Bronchial epithelial cell (primary cell): ENCODE measurements around the gene TOMM70. TPM values are rescaled to one million over a fixed set of nuclear protein-coding genes. Genes with fewer than 3 reads are reported as not detected.
A peak's percentile ranks its signal among the peaks of the same experiment; 100 is the strongest.
"Not testable (repeated sequence)": the region's sequence is repeated elsewhere in the genome, so short reads cannot be mapped to it uniquely, and the experiment has no call there.

Source experiments
- DNase-seq: peaks from one replicate; pipeline ENCODE4 v3.0.0-alpha.2; 2010; ENCODE audit warnings: low read depth
- FAIRE-seq: peaks from 2 replicates; lab custom pipeline; 2011; peaks lifted over from hg19 to GRCh38; lab: Jason Lieb, UNC
- H3K27me3 ChIP-seq: 2 replicates; pipeline ENCODE4 v1.5.1; 2011; ENCODE audit warnings: low read length; ENCODE audit not compliant: control insufficient read depth, insufficient read depth
- H3K36me3 ChIP-seq: 2 replicates; pipeline ENCODE4 v1.5.1; 2011; ENCODE audit warnings: low read length; ENCODE audit not compliant: control insufficient read depth, insufficient read depth
- H3K4me3 ChIP-seq: 2 replicates; pipeline ENCODE4 v1.5.1; 2011; ENCODE audit warnings: mild to moderate bottlenecking, low read depth, low read length, control low read depth
- total RNA-seq: library from RNA; depleted of rRNA; stranded (reverse); fragments of >200 nt; gene quantifications from 2 replicates; pipeline ENCODE4 v1.2.1, GENCODE V29; 2014
- TF ChIP-seq, protein P1 (sequence below): IDR thresholded peaks from 2 replicates; pipeline ENCODE4 v1.5.1; 2011; ENCODE audit warnings: mild to moderate bottlenecking, moderate library complexity, low read length, control low read depth, inconsistent platforms; ENCODE audit not compliant: insufficient read depth, severe bottlenecking

TOMM70 gene
- total RNA-seq, 1 donor from 2014 or later: 40.8 TPM

DNA sequence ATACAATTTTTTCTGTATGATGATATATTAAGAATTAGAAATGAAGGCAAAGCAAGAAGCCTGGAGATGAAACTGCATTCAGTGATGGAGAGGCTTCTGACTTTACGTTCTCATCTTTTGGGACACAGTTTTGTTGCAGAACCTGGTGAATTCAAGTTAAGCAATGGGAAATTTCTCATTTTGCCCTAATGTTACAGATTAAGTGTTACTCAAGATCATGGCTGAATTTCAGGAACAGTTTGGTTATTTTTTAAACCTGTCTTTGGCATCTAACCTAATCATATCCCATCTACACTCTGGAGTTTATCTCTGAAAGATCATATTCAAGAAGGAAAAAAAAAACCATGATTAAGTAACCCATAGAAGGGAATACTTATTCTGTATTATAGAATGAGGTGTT lies 60.4 kb downstream of the TOMM70 start:
- TF ChIP-seq, protein P1, sequence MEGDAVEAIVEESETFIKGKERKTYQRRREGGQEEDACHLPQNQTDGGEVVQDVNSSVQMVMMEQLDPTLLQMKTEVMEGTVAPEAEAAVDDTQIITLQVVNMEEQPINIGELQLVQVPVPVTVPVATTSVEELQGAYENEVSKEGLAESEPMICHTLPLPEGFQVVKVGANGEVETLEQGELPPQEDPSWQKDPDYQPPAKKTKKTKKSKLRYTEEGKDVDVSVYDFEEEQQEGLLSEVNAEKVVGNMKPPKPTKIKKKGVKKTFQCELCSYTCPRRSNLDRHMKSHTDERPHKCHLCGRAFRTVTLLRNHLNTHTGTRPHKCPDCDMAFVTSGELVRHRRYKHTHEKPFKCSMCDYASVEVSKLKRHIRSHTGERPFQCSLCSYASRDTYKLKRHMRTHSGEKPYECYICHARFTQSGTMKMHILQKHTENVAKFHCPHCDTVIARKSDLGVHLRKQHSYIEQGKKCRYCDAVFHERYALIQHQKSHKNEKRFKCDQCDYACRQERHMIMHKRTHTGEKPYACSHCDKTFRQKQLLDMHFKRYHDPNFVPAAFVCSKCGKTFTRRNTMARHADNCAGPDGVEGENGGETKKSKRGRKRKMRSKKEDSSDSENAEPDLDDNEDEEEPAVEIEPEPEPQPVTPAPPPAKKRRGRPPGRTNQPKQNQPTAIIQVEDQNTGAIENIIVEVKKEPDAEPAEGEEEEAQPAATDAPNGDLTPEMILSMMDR: no peak
- FAIRE-seq (no peak), DNase-seq (no peak)
- H3K36me3 ChIP-seq: peaks cover 11% of the 10 kb centered on the region
- H3K4me3 ChIP-seq: no peak overlapping the region
- no peaks in the 10 kb centered on the region for H3K27me3 ChIP-seq

DNA sequence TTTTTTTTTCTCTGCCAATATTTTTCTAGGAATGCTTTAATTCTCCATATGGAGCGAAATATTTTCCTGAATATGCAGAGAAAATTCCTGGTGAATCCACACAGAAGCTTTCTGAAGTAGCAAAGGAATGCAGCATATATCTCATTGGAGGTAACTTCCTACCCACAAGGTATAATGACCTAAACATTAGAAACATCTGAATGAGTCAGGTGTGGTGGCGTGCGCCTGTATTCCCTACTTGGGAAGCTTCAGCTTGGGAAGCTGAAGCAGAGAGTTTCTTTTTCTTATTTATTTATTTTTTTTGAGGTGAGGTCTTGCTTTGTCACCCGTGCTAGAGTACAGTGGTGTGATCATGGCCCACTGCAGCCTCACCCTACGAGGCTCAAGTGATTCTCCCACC lies 61.1 kb downstream of the TOMM70 start:
- DNase-seq (no peak), FAIRE-seq (no peak)
- H3K27me3 ChIP-seq: no peaks in the 10 kb centered on the region
- H3K4me3 ChIP-seq: no peak overlapping the region
- TF ChIP-seq, protein P1: no peak
- H3K36me3 ChIP-seq: peaks cover 11% of the 10 kb centered on the region

DNA sequence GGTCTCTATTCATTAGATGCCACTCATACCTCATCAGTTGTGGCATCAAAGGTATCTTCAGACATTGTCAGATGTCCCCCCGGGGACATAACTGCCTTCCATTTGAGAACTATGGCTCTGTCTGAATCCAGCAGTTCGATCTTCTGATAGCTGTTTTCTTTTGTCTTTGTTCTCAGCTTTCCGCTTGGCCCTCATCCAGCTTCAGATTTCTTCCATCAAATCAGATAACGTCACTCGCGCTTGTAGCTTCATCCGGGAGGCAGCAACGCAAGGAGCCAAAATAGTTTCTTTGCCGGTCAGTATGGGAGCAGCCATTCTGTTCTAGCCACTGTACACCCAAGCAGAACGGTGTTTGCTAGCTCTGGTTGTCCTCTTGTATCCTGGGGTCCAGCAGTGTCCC lies 62.0 kb downstream of the TOMM70 start:
- H3K4me3 ChIP-seq: no peak overlapping the region
- TF ChIP-seq, protein P1: no peak
- FAIRE-seq (no peak), DNase-seq (no peak)
- no peaks in the 10 kb centered on the region for H3K27me3 ChIP-seq
- peaks cover 8% of the 10 kb centered on the region for H3K36me3 ChIP-seq

DNA sequence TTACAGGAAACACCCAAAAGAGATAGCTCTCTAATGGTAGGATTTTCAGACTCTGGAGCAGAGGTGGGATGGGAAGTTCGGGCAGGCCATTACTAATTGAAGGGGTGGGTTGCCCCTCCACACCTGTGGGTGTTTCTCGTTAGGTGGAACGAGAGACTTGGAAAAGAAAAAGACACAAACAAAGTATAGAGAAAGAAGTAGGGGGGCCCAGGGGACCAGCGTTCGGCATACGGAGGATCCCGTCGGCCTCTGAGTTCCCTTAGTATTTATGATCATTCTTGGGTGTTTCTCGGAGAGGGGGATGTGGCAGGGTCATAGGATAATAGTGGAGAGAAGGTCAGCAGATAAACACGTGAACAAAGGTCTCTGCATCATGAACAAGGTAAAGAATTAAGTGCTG lies 64.7 kb downstream of the TOMM70 start:
- not testable (repeated sequence) for H3K27me3 ChIP-seq, H3K4me3 ChIP-seq, H3K36me3 ChIP-seq, DNase-seq, FAIRE-seq

DNA sequence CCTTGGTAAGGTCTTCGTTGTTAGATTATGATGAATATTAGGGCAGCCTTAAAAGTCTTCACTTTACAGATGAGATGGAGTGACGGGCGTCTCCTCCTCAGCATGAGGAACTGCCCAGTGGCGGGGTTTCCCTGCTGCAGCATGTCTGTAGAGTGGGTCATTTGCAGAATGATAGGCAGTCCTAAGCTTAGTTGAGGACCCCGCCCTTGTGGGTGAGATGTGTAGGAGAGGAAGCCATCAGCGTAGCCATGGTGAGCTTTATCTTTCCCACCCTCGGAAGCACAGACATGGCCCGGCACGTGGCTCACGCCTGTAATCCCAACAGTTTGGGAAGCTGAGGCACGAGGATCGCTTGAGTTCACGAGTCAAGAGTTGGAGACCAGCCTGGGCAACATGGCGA lies 65.5 kb downstream of the TOMM70 start:
- FAIRE-seq: no peak

DNA sequence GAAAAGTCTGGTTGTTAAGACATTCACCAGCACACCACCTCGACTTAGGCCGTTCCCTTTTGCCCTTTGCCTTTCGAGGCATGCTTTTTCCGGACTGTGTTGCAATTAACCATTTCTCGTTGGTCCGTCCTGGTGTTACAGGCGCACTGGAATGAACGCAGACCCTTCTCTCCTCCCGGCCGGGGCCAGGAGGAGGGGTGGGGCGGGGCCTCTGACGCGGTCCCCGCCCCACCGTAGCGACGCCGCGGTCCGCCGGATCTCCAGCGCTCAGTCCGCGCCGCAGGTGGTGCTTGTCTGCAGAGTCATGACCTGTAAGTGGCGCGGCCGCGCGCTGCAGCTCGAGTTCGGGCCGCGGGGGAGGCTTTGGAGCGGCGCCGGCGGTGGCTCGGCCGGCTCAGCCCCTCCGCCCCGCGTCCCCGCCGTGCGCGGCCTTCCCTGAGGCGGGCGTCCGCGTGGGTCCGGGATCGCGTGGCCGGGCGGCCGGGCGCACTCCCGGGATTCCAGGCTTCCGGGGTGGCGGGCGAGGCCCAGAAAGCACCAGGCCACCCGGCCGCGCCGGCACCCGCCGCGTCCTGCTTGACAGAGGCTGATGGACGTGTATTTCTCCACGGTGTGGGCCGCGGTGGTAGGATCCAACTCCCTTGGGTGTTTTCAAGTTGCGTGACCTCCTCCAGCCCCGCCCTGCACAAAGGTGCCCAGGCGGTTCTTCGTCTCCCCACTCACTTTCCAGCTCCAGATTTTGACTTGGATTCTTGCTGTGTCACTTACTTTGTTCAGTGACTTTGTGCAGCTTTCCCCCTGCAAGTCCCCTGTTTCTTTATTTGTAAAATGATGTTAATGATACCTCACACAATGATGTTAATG lies 66.2 kb downstream of the TOMM70 start, which contains the start of gene NIT2:
TSS of gene NIT2 (plus strand) at position 270 of the 864 bp plus-strand sequence. CDS start at position 305, 35 bp downstream.
- DNase-seq (peak; percentile 65), FAIRE-seq (no peak)
- TF ChIP-seq, protein P1: peak; percentile 2
- H3K27me3 ChIP-seq: no peaks in the 10 kb centered on the region
- peak within 1 kb of the TSS; percentile 56 for H3K4me3 ChIP-seq
- peaks cover under 1% of the 10 kb centered on the region for H3K36me3 ChIP-seq

More for the DNA sequence above, 65.5 kb downstream of the TOMM70 start:
- Histone ChIP-seq H3K4me3 (peak overlapping the region; percentile 56), H3K36me3 (peaks cover 2% of the 10 kb centered on the region), H3K27me3 (no peaks in the 10 kb centered on the region)
- peak; percentile 32 for DNase-seq
- TF ChIP-seq, protein P1: no peak
